MM.1S (cell line): ENCODE measurements around the gene ENOX1.

ENCODE experiments used
- EZH2 ChIP-seq: fragments of 300-600 bp; sonication (generic); optimal IDR thresholded peaks from 2 replicates; pipeline ENCODE3; 2017; ENCODE audit warnings: low read depth, mild to moderate bottlenecking, antibody characterized with exemption, low read length, mixed read lengths
- EZH2phosphoT487 ChIP-seq: fragments of 300-600 bp; sonication (generic); IDR thresholded peaks from 2 replicates; pipeline ENCODE4 v1.6.1; 2018; ENCODE audit warnings: antibody characterized with exemption, low read length
- TF ChIP-seq, protein P1 (sequence below): fragments of 300-600 bp; sonication (generic); IDR thresholded peaks from 2 replicates; pipeline ENCODE4 v1.5.1; 2016; ENCODE audit warnings: antibody characterized with exemption, low read length, mixed read lengths

DNA sequence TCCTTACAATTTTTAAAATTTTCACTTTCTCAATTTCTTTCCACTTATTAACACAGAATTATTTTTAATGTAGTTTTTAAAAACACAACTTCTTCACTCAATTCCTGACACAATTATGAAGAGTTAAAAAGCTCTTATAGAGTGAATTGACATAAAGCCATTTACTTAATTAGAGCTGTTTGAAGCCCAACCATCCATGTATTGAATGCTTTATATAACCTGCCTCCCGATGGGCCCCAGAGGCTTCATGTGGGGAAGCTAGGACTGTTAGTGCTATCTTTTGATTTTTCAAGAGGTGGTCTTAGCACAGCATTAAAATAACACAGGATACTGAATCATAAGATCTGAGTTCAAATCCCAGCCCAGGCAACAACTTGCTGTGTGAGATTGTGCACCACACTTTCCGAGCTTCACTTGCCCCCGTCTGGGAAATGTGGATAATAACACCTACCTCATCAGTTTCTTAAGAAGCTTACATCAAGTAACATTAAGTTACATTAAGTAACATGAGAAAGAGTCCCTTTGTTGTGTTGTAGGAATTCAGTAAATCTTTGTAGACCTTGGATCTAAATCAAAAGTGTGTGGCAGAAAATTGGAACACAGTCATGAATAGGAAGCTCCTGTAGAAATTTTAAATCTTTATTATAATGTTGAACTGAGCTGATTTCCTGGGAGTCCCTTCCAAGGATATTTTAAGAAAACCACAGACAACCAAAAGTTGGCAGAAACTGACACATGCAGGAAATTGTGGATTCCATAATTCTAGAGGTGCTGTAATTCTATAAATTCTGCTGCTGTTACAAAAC lies 5.5 kb upstream of the ENOX1 start:
- TF ChIP-seq, protein P1, sequence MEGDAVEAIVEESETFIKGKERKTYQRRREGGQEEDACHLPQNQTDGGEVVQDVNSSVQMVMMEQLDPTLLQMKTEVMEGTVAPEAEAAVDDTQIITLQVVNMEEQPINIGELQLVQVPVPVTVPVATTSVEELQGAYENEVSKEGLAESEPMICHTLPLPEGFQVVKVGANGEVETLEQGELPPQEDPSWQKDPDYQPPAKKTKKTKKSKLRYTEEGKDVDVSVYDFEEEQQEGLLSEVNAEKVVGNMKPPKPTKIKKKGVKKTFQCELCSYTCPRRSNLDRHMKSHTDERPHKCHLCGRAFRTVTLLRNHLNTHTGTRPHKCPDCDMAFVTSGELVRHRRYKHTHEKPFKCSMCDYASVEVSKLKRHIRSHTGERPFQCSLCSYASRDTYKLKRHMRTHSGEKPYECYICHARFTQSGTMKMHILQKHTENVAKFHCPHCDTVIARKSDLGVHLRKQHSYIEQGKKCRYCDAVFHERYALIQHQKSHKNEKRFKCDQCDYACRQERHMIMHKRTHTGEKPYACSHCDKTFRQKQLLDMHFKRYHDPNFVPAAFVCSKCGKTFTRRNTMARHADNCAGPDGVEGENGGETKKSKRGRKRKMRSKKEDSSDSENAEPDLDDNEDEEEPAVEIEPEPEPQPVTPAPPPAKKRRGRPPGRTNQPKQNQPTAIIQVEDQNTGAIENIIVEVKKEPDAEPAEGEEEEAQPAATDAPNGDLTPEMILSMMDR = no peak
- TF ChIP-seq EZH2 (no peak), EZH2phosphoT487 (no peak)
